Lung (tissue), 12 donors: ENCODE data around the gene PRDX2. TPM values are rescaled to one million over a fixed set of nuclear protein-coding genes. Genes with fewer than 3 reads are reported as not detected.
A peak's percentile ranks its signal among the peaks of the same experiment; 100 is the strongest.

Experiments
- ATAC-seq: fragments of 200-7000 bp; cut with Tn5 transposase; one replicate; pipeline ENCODE4 v1.9.1; 2020; ENCODE audit warnings: moderate number of reproducible peaks; ENCODE audit not compliant: insufficient read depth, low FRiP score
- DNase-seq, 3 donors: peaks; one replicate each; pipeline ENCODE4 v3.0.0-alpha.2; 2013 to 2017
- H3K27ac ChIP-seq, 2 donors: one replicate each; pipeline ENCODE4 v1.5.1; 2013; ENCODE audit warnings: mild to moderate bottlenecking in 2 of 2, moderate library complexity in 2 of 2, control low read depth in 1 of 2, inconsistent platforms in 1 of 2, low read depth in 1 of 2, low read length in 1 of 2
- H3K27me3 ChIP-seq, 3 donors: one replicate each; pipeline ENCODE4 v1.5.1; 2013; ENCODE audit warnings: low read length in 2 of 3; ENCODE audit not compliant: control insufficient read depth in 3 of 3, insufficient read depth in 3 of 3
- H3K36me3 ChIP-seq, 4 donors: one replicate each; pipeline ENCODE4 v1.5.1; 2013; ENCODE audit warnings: low read length in 4 of 4, mild to moderate bottlenecking in 1 of 4, moderate library complexity in 1 of 4; ENCODE audit not compliant: control insufficient read depth in 4 of 4, insufficient read depth in 4 of 4
- H3K4me1 ChIP-seq, 5 donors: one replicate each; pipeline ENCODE4 v1.5.1; 2013; ENCODE audit warnings: low read length in 5 of 5, mild to moderate bottlenecking in 2 of 5, moderate library complexity in 1 of 5; ENCODE audit not compliant: control insufficient read depth in 5 of 5, insufficient read depth in 5 of 5
- H3K4me3 ChIP-seq: one replicate; pipeline ENCODE4 v1.5.1; 2013; ENCODE audit warnings: mild to moderate bottlenecking, control low read depth, moderate library complexity
- H3K9ac ChIP-seq, 2 donors: one replicate each; pipeline ENCODE4 v1.5.1; 2013; ENCODE audit warnings: low read length in 2 of 2, control low read depth in 1 of 2; ENCODE audit not compliant: insufficient read depth in 1 of 2
- H3K9me3 ChIP-seq, 4 donors: one replicate each; pipeline ENCODE4 v1.5.1; 2013; ENCODE audit warnings: low read length in 3 of 4, mild to moderate bottlenecking in 1 of 4, moderate library complexity in 1 of 4; ENCODE audit not compliant: control insufficient read depth in 4 of 4, insufficient read depth in 3 of 4
- WGBS, 2 donors: extraction: QIAGEN DNeasy Blood & Tissue Kit; methylation state at CpG; one replicate each; pipeline ENCODE4 v1.1.7; 2013; 5-methylcytosine and 5-hydroxymethylcytosine counted together
- polyA plus RNA-seq, 2 donors: library from polyadenylated mRNA; stranded (reverse); fragments of 200-250 nt; gene quantifications; one replicate each; pipeline ENCODE4 v1.2.1, GENCODE V29; 2013
- total RNA-seq, 2 donors: library from RNA; depleted of rRNA in 1 of 2; stranded (reverse); fragments of >200 nt in 1 of 2; gene quantifications; one replicate each; pipeline ENCODE4 v1.2.1, GENCODE V29; 2014 to 2021
- TF ChIP-seq, protein P1 (sequence below): IDR thresholded peaks from 2 replicates; pipeline ENCODE4 v1.5.1; 2012; ENCODE audit warnings: mild to moderate bottlenecking; ENCODE audit errors: control extremely low read depth, extremely low read depth
- donor health status: control.
- donor health status: control.
- donor health status: Bipolar disorder and iron deficiency.
- donor health status: healthy.
- donor health status: DM: yes; HTN: yes; CAD: no.

The PRDX2 gene
- total and polyA plus RNA-seq, 4 donors: 132 to 196 (median 173) TPM

DNA sequence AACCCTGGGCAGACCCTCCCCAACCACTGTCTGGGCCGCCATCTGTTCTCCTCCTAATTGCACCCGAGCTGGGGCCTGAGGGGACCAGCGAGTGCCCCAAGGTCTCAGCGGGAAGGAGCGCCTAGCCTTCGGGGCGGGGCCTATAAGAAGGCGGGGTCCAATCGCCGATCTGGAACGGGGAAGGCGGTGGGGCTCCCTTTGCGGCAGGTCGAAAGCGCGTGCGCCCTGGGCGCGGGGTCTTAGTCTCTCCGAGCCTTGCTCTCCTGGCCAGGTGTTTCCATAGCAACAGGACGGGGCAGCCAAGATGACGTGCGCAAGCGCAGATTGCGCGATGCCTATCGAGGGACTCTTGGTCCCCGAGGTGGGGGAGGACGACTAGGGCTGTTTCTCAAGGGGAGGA, 39.5 kb upstream of the PRDX2 start:
- WGBS, 2 donors: 1 to 4% methylated on average over 29 of the region's 29 CpGs
- Histone ChIP-seq H3K9ac (no peak overlapping the region), H3K4me3 (no peak overlapping the region), H3K4me1 (peaks cover 0 to 8% (median 0%) of the 10 kb centered on the region in 5 donors), H3K9me3 (peaks cover 0 to 3% (median 0%) of the 10 kb centered on the region in 4 donors), H3K27ac (no peak overlapping the region), H3K27me3 (peaks cover 0 to 51% (median 46%) of the 10 kb centered on the region in 3 donors), H3K36me3 (no peaks in the 10 kb centered on the region)
- peak in 2 of 3 donors; percentile 38 to 67 for DNase-seq
- ATAC-seq: no peak
- TF ChIP-seq, protein P1, sequence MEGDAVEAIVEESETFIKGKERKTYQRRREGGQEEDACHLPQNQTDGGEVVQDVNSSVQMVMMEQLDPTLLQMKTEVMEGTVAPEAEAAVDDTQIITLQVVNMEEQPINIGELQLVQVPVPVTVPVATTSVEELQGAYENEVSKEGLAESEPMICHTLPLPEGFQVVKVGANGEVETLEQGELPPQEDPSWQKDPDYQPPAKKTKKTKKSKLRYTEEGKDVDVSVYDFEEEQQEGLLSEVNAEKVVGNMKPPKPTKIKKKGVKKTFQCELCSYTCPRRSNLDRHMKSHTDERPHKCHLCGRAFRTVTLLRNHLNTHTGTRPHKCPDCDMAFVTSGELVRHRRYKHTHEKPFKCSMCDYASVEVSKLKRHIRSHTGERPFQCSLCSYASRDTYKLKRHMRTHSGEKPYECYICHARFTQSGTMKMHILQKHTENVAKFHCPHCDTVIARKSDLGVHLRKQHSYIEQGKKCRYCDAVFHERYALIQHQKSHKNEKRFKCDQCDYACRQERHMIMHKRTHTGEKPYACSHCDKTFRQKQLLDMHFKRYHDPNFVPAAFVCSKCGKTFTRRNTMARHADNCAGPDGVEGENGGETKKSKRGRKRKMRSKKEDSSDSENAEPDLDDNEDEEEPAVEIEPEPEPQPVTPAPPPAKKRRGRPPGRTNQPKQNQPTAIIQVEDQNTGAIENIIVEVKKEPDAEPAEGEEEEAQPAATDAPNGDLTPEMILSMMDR: no peak

DNA sequence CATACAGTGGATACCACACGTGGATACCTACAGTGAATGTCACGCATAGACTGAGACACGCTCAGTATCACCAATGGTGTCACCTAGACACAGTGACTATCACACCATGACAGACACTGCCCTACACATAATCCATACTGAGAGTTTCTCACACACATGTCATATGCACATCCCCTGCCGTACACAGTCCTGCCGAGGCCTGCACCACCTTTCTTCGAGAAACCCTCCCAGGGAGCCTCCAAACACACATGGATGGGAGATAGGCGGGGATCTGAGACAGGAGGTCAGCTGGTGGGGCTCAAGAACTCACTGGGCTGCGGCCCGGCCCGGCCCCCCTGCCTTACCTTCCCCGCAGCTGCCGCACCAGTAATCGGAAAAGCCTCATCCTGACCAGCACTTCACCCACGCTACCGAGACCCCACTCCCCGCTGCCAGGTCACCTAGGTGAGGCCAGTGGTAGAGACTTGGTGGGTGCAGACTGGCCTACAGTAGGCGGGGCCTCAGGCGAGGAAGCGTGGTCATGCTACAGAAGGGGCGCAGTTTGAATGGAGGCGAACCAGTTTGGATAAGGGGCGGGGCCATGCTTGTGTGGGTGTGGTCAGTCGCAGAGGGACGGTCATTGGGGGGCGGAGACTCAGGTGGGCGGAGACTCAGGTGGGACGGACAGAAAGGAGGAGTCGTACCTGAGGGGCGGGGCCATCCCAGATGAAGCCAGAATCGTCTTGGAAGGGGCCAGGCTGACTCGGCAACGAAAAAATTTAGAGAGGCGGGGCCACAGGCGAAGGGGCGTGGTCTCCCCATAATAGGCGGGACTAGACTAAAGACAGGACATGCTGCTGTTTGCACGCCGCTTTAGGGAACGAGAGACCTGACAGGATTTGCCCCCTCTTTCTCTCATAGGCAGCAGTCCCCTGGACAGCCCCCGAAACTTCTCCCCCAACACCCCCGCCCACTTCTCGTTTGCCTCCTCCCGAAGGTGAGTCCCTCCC, 38.8 kb upstream of the PRDX2 start:
- ATAC-seq: peak; percentile 63
- 23 to 28% methylated on average over 43 of the region's 43 CpGs for WGBS, 2 donors
- peaks cover 0 to 9% (median 0%) of the 10 kb centered on the region in 5 donors for H3K4me1 ChIP-seq

DNA sequence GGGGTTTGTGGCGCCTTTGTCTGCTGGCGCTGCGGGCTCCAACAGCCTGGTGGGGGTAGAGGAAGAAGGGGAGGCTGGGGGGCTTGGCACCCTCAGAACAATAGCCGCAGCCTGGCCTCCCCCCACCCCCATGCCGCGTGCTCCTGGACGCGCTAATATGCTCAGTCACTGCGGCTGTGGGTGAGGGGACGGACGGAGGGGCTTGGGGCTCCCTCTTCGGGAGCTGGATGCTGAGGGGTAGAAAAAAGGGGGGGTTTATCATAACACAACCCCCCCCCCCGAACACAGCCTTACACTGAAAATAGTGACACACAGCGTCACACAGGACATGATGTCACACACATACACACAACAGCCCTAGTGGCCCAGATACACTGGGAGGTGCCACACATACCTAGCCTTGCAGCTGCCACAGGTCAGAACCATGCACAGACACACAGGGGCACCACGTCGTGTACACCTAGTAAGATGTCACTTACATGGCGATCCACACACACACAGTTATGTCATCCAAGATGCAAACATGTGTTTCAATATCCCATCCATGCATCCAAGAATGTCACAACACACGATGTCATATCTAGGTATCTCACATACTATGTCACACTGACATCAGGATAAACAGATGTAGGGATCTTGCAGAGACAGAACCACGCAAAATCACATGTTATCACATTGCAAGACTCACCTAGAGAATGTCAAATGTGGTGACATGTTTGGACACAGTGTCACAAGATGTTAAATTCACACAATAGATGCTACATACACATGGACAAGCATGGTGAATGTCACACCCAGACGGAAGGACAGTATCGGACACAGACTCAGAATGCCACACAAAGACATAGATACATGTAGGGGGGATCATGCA, 37.5 kb upstream of the PRDX2 start:
- Histone ChIP-seq H3K4me1 (peaks cover 0 to 12% (median 0%) of the 10 kb centered on the region in 5 donors), H3K27ac (no peak overlapping the region), H3K9me3 (peaks cover 0 to 8% (median 0%) of the 10 kb centered on the region in 4 donors), H3K9ac (no peak overlapping the region), H3K4me3 (no peak overlapping the region), H3K27me3 (peaks cover 0 to 71% (median 64%) of the 10 kb centered on the region in 3 donors), H3K36me3 (no peaks in the 10 kb centered on the region)
- no peak for DNase-seq
- 20 to 23% methylated on average over 20 to 21 of the region's 21 CpGs for WGBS, 2 donors
- TF ChIP-seq, protein P1: no peak
- no peak for ATAC-seq

More for the DNA sequence above, 38.8 kb upstream of the PRDX2 start:
- Histone ChIP-seq H3K27ac (no peak overlapping the region), H3K4me3 (no peak overlapping the region), H3K27me3 (peaks cover 0 to 58% (median 52%) of the 10 kb centered on the region in 3 donors), H3K36me3 (no peaks in the 10 kb centered on the region), H3K9me3 (peaks cover 0 to 5% (median 0%) of the 10 kb centered on the region in 4 donors), H3K9ac (no peak overlapping the region)
- TF ChIP-seq, protein P1: no peak
- DNase-seq: peak; percentile 42 to 83 (median 45)
